HUDEP-2 (cell line): Measurements from ENCODE around the gene ZBED4.

Experiments used
- DNase-seq, 76 experiments: peaks; one replicate each; lab custom pipeline; 2025; ENCODE audit not compliant: unreplicated experiment in 76 of 76; lab: John Stamatoyannopoulos, UW

The ZBED4 gene

GRCh38 chr22:49825944-49826602, 27.6 kb upstream of the ZBED4 start:
- DNase-seq: peak in 15 of 76 experiments; percentile 3 to 45 (median 16)

DNA sequence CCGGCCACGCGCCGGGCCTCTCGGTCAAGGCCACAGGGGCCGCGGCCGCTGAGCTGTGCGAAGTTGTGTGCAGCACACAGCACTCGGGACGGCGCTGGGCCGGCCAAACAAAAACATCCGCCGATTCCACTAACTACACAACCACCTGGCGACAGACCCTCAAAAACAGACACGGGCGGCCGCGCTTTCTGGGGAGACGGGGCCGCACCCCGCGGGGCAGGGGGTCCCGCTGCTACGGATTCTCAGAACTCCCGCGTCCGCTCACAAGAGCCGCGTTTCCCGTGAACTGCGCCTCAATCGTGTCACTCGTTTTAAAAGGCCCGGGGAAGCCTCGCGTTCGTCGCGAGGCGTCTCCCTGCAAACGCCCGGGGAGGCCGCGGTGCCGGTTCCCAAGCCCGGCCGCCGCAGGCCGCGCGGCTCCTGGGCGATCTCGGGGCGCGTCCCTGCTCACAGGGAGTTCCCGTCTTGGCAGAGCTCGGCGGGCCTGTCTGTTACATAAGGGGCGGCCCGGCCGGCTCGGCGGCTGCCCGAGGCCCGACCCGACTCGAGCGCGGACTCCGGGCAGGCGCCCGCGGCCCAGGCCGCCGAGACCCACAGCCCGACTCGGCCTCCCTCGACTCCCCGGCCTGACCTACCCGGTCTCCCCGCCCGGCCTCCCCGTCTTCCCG, 26.9 kb upstream of the ZBED4 start:
- peak in 19 of 76 experiments; percentile 7 to 53 (median 23) for DNase-seq

DNA sequence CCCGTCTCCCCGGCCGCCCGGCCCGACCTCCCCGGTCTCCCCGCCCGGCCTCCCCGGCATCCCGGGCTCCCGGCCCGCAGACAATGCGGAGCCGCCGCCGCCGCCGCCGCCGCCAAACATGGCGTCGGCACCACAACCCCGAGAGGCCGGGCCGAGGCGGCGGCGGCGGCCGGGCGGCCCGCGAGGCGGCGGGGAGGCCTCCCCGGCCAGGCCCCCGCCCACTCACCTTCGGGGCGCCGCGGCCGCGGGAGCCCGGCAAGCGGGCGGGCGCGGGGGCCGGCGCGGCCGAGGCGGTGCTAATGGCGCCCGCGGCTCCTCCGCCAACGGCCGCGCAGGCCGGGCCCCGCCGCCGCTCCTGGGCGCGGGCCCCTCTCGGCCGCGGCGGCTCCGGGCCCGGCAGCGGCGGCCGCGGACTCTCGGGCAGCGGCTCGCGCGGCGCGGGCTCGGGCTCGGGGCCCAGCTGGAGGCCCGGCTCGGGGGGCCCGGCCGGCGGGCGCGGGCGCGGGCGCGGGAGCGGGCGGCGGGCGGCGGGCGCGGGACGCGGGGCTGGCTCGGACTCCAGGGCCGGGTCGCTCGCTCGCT, 26.3 kb upstream of the ZBED4 start:
- DNase-seq: peak in 1 of 76 experiments; percentile 53

- peak in 32 of 76 experiments; percentile 5 to 53 (median 25) for DNase-seq
These were observed 25.6 kb upstream of the ZBED4 start, which contains the start of gene BRD1 for GRCh38 chr22:49827853-49828598. TSS of gene BRD1 (minus strand) at chr22:49827873. CDS start at chr22:49824317, 3,556 bp downstream.

GRCh38 chr22:49828599-49828965, 25.1 kb upstream of the ZBED4 start:
- DNase-seq: no peak

GRCh38 chr22:49829044-49829853, 24.4 kb upstream of the ZBED4 start:
- no peak for DNase-seq

GRCh38 chr22:49833340-49834007, 20.2 kb upstream of the ZBED4 start:
- DNase-seq: no peak

- DNase-seq: peak in 2 of 76 experiments; percentile 7 to 20
These were observed 14.6 kb upstream of the ZBED4 start for GRCh38 chr22:49838771-49839717.

DNA sequence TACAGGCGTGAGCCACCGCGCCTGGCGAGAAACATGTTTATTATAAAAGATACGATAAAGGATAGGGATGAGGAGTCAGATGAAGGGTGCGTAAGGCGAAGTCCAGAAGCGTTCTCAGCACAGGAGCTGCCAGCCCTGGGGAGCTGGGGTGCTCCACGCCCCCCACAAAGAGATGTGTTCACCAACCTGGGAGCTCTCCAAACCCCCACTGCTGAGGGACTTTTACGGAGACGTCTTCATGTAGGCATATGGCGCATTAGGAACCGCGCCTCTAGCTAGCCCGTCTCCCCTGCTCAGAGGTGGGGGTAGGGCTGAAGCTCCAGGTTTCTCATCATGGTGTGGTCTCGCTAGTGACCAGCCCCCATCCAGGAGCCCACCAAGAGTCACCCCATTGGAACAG, 8.4 kb upstream of the ZBED4 start:
- no peak for DNase-seq

- DNase-seq: no peak
These were observed 7.8 kb upstream of the ZBED4 start for GRCh38 chr22:49845666-49846459.

GRCh38 chr22:49847751-49848689, 5.6 kb upstream of the ZBED4 start:
- DNase-seq: no peak

DNA sequence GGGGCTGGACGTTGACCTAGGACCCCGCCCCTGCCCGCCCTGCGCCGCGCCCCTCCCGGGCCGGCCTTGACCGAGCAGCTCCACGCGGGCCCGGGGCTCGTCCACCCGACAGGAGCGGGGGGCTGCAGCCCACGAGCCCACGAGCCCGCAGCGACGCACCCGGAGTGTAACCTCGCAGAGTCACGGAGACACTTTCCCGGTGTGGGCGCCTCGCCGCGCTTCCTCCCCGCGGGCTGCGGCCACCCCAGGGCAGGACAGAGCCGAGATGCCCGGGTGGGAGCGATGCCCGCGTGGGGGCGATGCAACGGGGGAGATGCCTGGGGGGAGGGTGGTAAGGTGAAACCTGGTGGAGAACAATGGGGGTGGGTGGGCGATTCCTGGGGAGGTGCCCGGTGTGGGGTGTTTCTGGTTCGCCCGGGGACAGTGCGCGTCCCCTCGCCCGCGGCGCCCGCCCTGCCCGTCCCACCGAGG, 4.9 kb upstream of the ZBED4 start:
- DNase-seq: no peak

- DNase-seq: no peak
These were observed 4.3 kb upstream of the ZBED4 start for GRCh38 chr22:49849161-49850020.

DNA sequence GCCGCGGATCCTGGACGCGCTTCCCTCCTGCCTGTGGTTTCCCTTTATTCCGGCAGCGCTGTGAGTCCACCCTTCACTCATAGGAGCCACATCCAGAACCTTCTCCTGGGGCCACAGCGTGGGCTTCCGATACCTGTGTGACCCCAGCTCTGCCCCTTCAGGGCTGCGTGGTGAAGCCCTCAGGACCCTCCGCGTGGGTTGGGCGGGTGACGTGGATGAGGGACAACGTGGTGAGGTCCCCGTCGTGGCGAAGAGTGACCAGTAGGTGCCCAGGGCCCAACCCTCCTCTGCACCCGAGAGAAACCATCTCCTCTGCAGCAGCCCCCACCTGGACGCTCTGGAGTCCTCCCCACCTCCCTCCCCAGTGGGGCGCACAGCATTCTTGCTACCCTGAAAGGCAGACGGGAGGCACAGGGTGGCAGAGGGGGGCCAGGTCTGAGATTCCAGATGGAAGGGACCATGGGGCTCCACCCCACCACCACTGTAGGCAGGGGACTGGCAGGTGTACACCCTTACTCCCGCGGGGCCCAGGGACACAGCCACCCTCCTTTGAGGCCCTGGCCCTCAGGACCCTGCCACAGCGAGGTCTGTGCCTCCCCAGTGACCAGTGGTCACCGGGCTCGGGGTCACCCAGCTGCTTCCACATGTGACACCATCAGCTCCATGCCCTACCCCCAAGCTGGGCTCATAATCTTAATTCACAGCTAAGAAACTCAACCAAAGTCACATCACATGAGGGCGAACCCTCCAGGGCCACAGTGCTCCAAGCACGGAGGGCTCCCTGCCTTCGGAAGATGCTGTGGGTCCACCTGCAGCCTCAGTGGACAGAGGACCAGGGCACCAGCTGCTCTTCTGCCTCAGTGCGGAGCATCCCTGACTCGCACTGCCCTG, 3.4 kb upstream of the ZBED4 start:
- no peak for DNase-seq
